ENCODE measurements around the gene PPP1R3G. TPM values are rescaled to one million over a fixed set of nuclear protein-coding genes. Genes with fewer than 3 reads are reported as not detected.

PPP1R3G gene
- total RNA-seq, 1 experiment from 2014 or later: not detected

DNA sequence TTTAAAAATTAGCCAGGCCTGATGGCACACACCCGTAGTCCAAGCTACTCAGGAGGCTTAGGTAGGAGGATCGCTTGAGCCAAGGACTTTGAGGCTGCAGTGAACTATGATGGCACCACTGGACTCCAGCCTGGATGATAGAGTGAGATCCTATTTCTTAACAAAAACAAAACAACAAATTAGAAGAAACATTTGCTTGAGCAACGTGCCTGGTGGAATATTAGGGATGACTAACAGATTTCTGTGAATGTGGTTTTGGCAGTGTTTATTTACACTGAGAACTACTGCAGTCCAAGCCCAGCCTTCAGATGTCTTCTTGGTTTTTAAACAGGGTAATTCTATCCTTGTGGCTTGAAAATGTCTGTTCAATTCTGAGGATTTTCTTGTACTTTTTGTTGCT, 9.2 kb downstream of the PPP1R3G start:
- Mint-ChIP-seq H3K4me3 (no peak overlapping the region), H3K36me3 (ENCODE audit: insufficient read depth in 1 of 3, low read depth in 3 of 3) (no peaks in the 10 kb centered on the region), H3K27ac (no peak overlapping the region), H3K27me3 (ENCODE audit: low read depth) (peaks cover 28% of the 10 kb centered on the region), H3K9me3 (no peaks in the 10 kb centered on the region), H3K4me1 (no peaks in the 10 kb centered on the region)
- H3K79me2 ChIP-seq (ENCODE audit: insufficient read depth, low read length): no peaks in the 10 kb centered on the region
- H4K5ac ChIP-seq (ENCODE audit: insufficient read length, low read depth, low read length): no peak overlapping the region
- TF ChIP-seq, protein P1, sequence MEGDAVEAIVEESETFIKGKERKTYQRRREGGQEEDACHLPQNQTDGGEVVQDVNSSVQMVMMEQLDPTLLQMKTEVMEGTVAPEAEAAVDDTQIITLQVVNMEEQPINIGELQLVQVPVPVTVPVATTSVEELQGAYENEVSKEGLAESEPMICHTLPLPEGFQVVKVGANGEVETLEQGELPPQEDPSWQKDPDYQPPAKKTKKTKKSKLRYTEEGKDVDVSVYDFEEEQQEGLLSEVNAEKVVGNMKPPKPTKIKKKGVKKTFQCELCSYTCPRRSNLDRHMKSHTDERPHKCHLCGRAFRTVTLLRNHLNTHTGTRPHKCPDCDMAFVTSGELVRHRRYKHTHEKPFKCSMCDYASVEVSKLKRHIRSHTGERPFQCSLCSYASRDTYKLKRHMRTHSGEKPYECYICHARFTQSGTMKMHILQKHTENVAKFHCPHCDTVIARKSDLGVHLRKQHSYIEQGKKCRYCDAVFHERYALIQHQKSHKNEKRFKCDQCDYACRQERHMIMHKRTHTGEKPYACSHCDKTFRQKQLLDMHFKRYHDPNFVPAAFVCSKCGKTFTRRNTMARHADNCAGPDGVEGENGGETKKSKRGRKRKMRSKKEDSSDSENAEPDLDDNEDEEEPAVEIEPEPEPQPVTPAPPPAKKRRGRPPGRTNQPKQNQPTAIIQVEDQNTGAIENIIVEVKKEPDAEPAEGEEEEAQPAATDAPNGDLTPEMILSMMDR (conservative IDR thresholded peaks at IDR 0.05): no peak
- no peak overlapping the region for H3K27ac ChIP-seq (ENCODE audit: insufficient read length, low read depth, low read length)
- H3K27me3 ChIP-seq (ENCODE audit: insufficient read depth, low read length): no peaks in the 10 kb centered on the region
- no peak overlapping the region for H3K4ac ChIP-seq (ENCODE audit: low read depth, low read length)
- no peak overlapping the region for H3K9ac ChIP-seq (ENCODE audit: extremely low read depth, insufficient read length, low read length)
- H2AFZ ChIP-seq (ENCODE audit: low read length): no peak overlapping the region
- no CpG with 5 or more reads among the region's 3 CpGs for WGBS (ENCODE audit: extremely low coverage, insufficient read length, low lambda C conversion rate)
- no peak overlapping the region for H3K56ac ChIP-seq (ENCODE audit: insufficient read length, low read depth, low read length)
- H2BK5ac ChIP-seq (ENCODE audit: insufficient read length, low read length): no peak overlapping the region
- H2BK20ac ChIP-seq (ENCODE audit: low read depth, low read length, poor library complexity, severe bottlenecking): no peak overlapping the region
- no peaks in the 10 kb centered on the region for H3K79me1 ChIP-seq (ENCODE audit: insufficient read depth, low read depth, low read length, poor library complexity, severe bottlenecking)
- H3K18ac ChIP-seq (ENCODE audit: insufficient read length, low read depth, low read length): no peak overlapping the region
- H4K20me1 ChIP-seq (ENCODE audit: control insufficient read depth, insufficient read depth, insufficient read length): no peaks in the 10 kb centered on the region
- no peak overlapping the region for H3K4me2 ChIP-seq (ENCODE audit: insufficient read depth, insufficient read length, low read length)
- H4K91ac ChIP-seq (ENCODE audit: insufficient read length, low read depth, low read length): no peak overlapping the region
- H2AK5ac ChIP-seq (ENCODE audit: insufficient read length, low read length): no peak overlapping the region
- no peak overlapping the region for H2BK15ac ChIP-seq (ENCODE audit: low read depth, low read length)
- no peak overlapping the region for H2BK120ac ChIP-seq (ENCODE audit: low read depth, low read length, poor library complexity, severe bottlenecking)
- H3K9me3 ChIP-seq (ENCODE audit: control insufficient read depth, low read depth, low read length): no peaks in the 10 kb centered on the region
- no peak for DNase-seq
- H4K8ac ChIP-seq (replicated peaks; ENCODE audit: insufficient read length, low read depth, low read length): no peak overlapping the region
- H3K23me2 ChIP-seq (ENCODE audit: insufficient read length, low read depth, low read length, poor library complexity, severe bottlenecking): no peaks in the 10 kb centered on the region
- H3T11ph ChIP-seq (ENCODE audit: low read length): no peak overlapping the region
- H3K4me1 ChIP-seq (ENCODE audit: insufficient read depth, low read length): no peaks in the 10 kb centered on the region
- H2BK12ac ChIP-seq (ENCODE audit: insufficient read length, low read depth, low read length): no peak overlapping the region
- H3K14ac ChIP-seq (ENCODE audit: insufficient read depth, low read length): no peak overlapping the region
- no peak overlapping the region for H3K23ac ChIP-seq (ENCODE audit: insufficient read length, low read depth, low read length)
